HCT116 (cell line): ENCODE results near the gene ALK. TPM values are rescaled to one million over a fixed set of nuclear protein-coding genes. Genes with fewer than 3 reads are reported as not detected.

ENCODE experiments used
- ATAC-seq: fragments of 200-7000 bp; cut with Tn5 transposase; 2 replicates; pipeline ENCODE4 v1.9.1; 2020; ENCODE audit warnings: mild to moderate bottlenecking, moderate library complexity
- BruUV-seq: library from RNA; stranded (reverse); fragments of 400-500 nt; replicated peaks from 2 replicates; lab custom pipeline; 2021; lab: Mats Ljungman, UMichigan
- CTCF ChIA-PET: fragments of 300-600 bp; sonication (Branson Sonifier 250); formaldehyde crosslinking; loops from one replicate; lab custom pipeline; 2021; ENCODE audit warnings: antibody characterized with exemption; lab: Charles Lee
- POLR2A ChIA-PET: fragments of 300-600, 350-600 bp; sonication (Branson Sonifier 250); formaldehyde crosslinking; loops from one replicate; lab custom pipeline; 2021; ENCODE audit warnings: antibody characterized with exemption; lab: Charles Lee
- RAD21 ChIA-PET, 2 experiments: fragments of 300-600 bp; sonication (Branson Sonifier 250); formaldehyde crosslinking; loops; one replicate each; lab custom pipeline; 2023; ENCODE audit warnings: low total read pairs in 2 of 2; ENCODE audit not compliant: uncharacterized antibody in 2 of 2, unreplicated experiment in 2 of 2, low non-redundant PET in 1 of 2; lab: Charles Lee
- DNase-seq: peaks from one replicate; pipeline ENCODE4 v3.0.0-alpha.2; 2010; ENCODE audit warnings: low read depth, low spot score
- H2AFZ ChIP-seq: fragments of 200-600 bp; shearing (Covaris generic), sonication (generic); 2 replicates; pipeline ENCODE4 v1.6.1; 2017; ENCODE audit warnings: low read depth, mixed run types, mixed read lengths, antibody characterized with exemption, low read length; ENCODE audit not compliant: poor library complexity, severe bottlenecking
- H3K27ac ChIP-seq: 2 replicates; pipeline ENCODE4 v1.5.1; 2012; ENCODE audit warnings: low read depth, low read length
- H3K27me3 ChIP-seq: fragments of 200-600 bp; sonication (generic); 2 replicates; pipeline ENCODE4 v1.6.1; 2016; ENCODE audit warnings: mixed run types, low read length, mixed read lengths; ENCODE audit not compliant: insufficient read depth
- H3K36me3 ChIP-seq, 2 experiments: fragments of 200-500 bp in 1 of 2; fragments of 200-600 bp in 1 of 2; sonication (Bioruptor generic) in 1 of 2; sonication (generic) in 1 of 2; 2 replicates each; pipeline versions ENCODE4 v1.5.1 to v1.6.1; 2014 to 2016; ENCODE audit warnings: low read length in 2 of 2, inconsistent platforms in 1 of 2, mixed read lengths in 1 of 2, mixed run types in 1 of 2; ENCODE audit not compliant: insufficient read depth in 2 of 2, control insufficient read depth in 1 of 2
- H3K4me1 ChIP-seq, 2 experiments: fragments of 200-600 bp in 1 of 2; sonication (generic) in 1 of 2; 2 replicates each; pipeline versions ENCODE4 v1.5.1 to v1.6.1; 2012 to 2017; ENCODE audit warnings: low read length in 2 of 2, inconsistent platforms in 1 of 2, mild to moderate bottlenecking in 1 of 2, mixed read lengths in 1 of 2, mixed run types in 1 of 2, moderate library complexity in 1 of 2; ENCODE audit not compliant: insufficient read depth in 2 of 2, control insufficient read depth in 1 of 2
- H3K4me2 ChIP-seq: fragments of 200-600 bp; sonication (generic); 2 replicates; pipeline ENCODE4 v1.6.1; 2017; ENCODE audit warnings: mixed run types, low read length, mixed read lengths
- H3K4me3 ChIP-seq, 2 experiments: fragments of 200-600 bp in 1 of 2; sonication (generic) in 1 of 2; replicated peaks in 1 of 2; 2 replicates each; pipeline ENCODE4 v1.5.1; 2011 to 2016; ENCODE audit warnings: low read length in 2 of 2, control low read depth in 1 of 2, low read depth in 1 of 2, mild to moderate bottlenecking in 1 of 2, mixed read lengths in 1 of 2, mixed run types in 1 of 2
- H3K79me2 ChIP-seq: fragments of 200-600 bp; sonication (generic); 2 replicates; pipeline ENCODE4 v1.6.1; 2017; ENCODE audit warnings: mild to moderate bottlenecking, mixed run types, low read length, moderate library complexity, mixed read lengths; ENCODE audit not compliant: insufficient read depth
- H3K9ac ChIP-seq: fragments of 200-600 bp; sonication (generic); 2 replicates; pipeline ENCODE4 v1.6.1; 2016; ENCODE audit warnings: low read length, mixed read lengths
- H3K9me2 ChIP-seq: fragments of 200-600 bp; sonication (generic), shearing (Covaris generic); 2 replicates; pipeline ENCODE4 v1.6.1; 2017; ENCODE audit warnings: mixed run types, mild to moderate bottlenecking, moderate library complexity; ENCODE audit not compliant: insufficient read depth
- H3K9me3 ChIP-seq, 2 experiments: fragments of 200-500 bp in 1 of 2; fragments of 200-600 bp in 1 of 2; sonication (Bioruptor generic) in 1 of 2; sonication (generic) in 1 of 2; 2 replicates each; pipeline ENCODE4 v1.6.1; 2014 to 2017; ENCODE audit warnings: low read length in 2 of 2, mixed read lengths in 2 of 2, inconsistent platforms in 1 of 2, low read depth in 1 of 2, mild to moderate bottlenecking in 1 of 2, mixed run types in 1 of 2, moderate library complexity in 1 of 2; ENCODE audit not compliant: control insufficient read depth in 1 of 2, insufficient read depth in 1 of 2
- H4K20me1 ChIP-seq: fragments of 200-600 bp; sonication (generic), shearing (Covaris generic); 2 replicates; pipeline ENCODE4 v1.6.1; 2017; ENCODE audit warnings: mixed run types, mild to moderate bottlenecking, moderate library complexity; ENCODE audit not compliant: insufficient read depth
- ATF3 ChIP-seq: IDR thresholded peaks from 2 replicates; pipeline ENCODE4 v1.6.1; 2012
- CEBPB ChIP-seq: IDR thresholded peaks from 2 replicates; pipeline ENCODE4 v1.6.1; 2012; ENCODE audit warnings: low read depth
- CTCF ChIP-seq, 3 experiments: fragments of 200-600 bp in 1 of 3; sonication (generic) in 1 of 3; IDR thresholded peaks in 2 of 3; conservative IDR thresholded peaks in 1 of 3; 2 replicates each; pipeline ENCODE4 v1.5.1; 2012 to 2017; ENCODE audit warnings: low read depth in 2 of 3, low read length in 2 of 3, antibody characterized with exemption in 1 of 3, borderline replicate concordance in 1 of 3, control low read depth in 1 of 3, mild to moderate bottlenecking in 1 of 3, mixed read lengths in 1 of 3, mixed run types in 1 of 3, moderate library complexity in 1 of 3; ENCODE audit not compliant: insufficient read depth in 1 of 3
- EGR1 ChIP-seq: IDR thresholded peaks from 2 replicates; pipeline ENCODE4 v1.6.1; 2012; ENCODE audit warnings: low read depth
- ELF1 ChIP-seq: IDR thresholded peaks from 2 replicates; pipeline ENCODE4 v1.6.1; 2012; ENCODE audit warnings: low read depth, borderline replicate concordance
- EZH2 ChIP-seq: fragments of 200-600 bp; sonication (generic); IDR thresholded peaks from 2 replicates; pipeline ENCODE4 v1.6.1; 2017; ENCODE audit warnings: antibody characterized with exemption, mixed run types
- JUND ChIP-seq: IDR thresholded peaks from 2 replicates; pipeline ENCODE4 v1.6.1; 2012
- MAX ChIP-seq: IDR thresholded peaks from 2 replicates; pipeline ENCODE4 v1.6.1; 2012
- POLR2A ChIP-seq: IDR thresholded peaks from 2 replicates; pipeline ENCODE4 v1.7.0; 2011; ENCODE audit warnings: borderline replicate concordance; ENCODE audit not compliant: insufficient read depth, insufficient read length; ENCODE audit errors: extremely low read depth
- RAD21 ChIP-seq: IDR thresholded peaks from 2 replicates; pipeline ENCODE4 v1.6.1; 2012; ENCODE audit warnings: low read depth, mild to moderate bottlenecking
- SIN3A ChIP-seq: IDR thresholded peaks from 2 replicates; pipeline ENCODE4 v1.6.1; 2012; ENCODE audit warnings: low read depth
- SP1 ChIP-seq: IDR thresholded peaks from 2 replicates; pipeline ENCODE4 v1.6.1; 2012; ENCODE audit warnings: low read depth
- TCF7L2 ChIP-seq: IDR thresholded peaks from 2 replicates; pipeline ENCODE4 v1.7.0; 2011; ENCODE audit warnings: borderline replicate concordance, inconsistent platforms; ENCODE audit not compliant: insufficient read depth, insufficient read length; ENCODE audit errors: extremely low read depth
- YY1 ChIP-seq: IDR thresholded peaks from 2 replicates; pipeline ENCODE4 v1.6.1; 2011; ENCODE audit warnings: low read length, low read depth, moderate library complexity, mild to moderate bottlenecking; ENCODE audit not compliant: insufficient replicate concordance; ENCODE audit errors: extremely low read depth
- ZFX ChIP-seq: fragments of 450-650 bp; IDR thresholded peaks from 2 replicates; pipeline ENCODE4 v1.6.1; 2017
- ZNF274 ChIP-seq: fragments of 200-500 bp; sonication (Bioruptor generic); IDR thresholded peaks from 2 replicates; pipeline ENCODE4 v1.6.1; 2014; ENCODE audit warnings: mild to moderate bottlenecking, low read depth, low read length, inconsistent platforms
- intact Hi-C: fragments of 100-400 bp; cut with micrococcal nuclease; formaldehyde crosslinking; loops from 2 replicates; pipeline ENCODE4 v1.10.0; 2022
- total RNA-seq: library from RNA; stranded (reverse); gene quantifications from one replicate; pipeline ENCODE4 v1.2.1, GENCODE V29; 2021; ENCODE audit not compliant: unreplicated experiment

Gene ALK
- total RNA-seq, 1 experiment from 2014 or later, result not detected

- no peak for TF ChIP-seq EZH2
- TF ChIP-seq YY1, result no peak
- no peak for TF ChIP-seq POLR2A
- TF ChIP-seq ELF1, result no peak
- TF ChIP-seq SP1, result no peak
- no peak for TF ChIP-seq CEBPB
- TF ChIP-seq EGR1, result no peak
- no peak for TF ChIP-seq ZNF274
- no peak for TF ChIP-seq RAD21
- no peak for TF ChIP-seq SIN3A
- no peak for TF ChIP-seq MAX
- TF ChIP-seq ATF3, result no peak
- no peak for TF ChIP-seq JUND
- no peak for TF ChIP-seq TCF7L2
- no peak for TF ChIP-seq ZFX
- no peak for TF ChIP-seq CTCF (IDR thresholded peaks at IDR 0.05 in 2 of 3, conservative IDR thresholded peaks at IDR 0.05 in 1 of 3; ENCODE audit: borderline replicate concordance in 1 of 3, insufficient read depth in 1 of 3, low read depth in 2 of 3, low read length in 2 of 3)
Observed at GRCh38 chr2:29160184-29160583, 761.2 kb downstream of the ALK start.

More at GRCh38 chr2:29160184-29160583, 761.2 kb downstream of the ALK start:
- no peak for DNase-seq
- ChIA-PET POLR2A (no interaction called here), RAD21 (no interaction called here), CTCF (no interaction called here)
- H3K4me2 ChIP-seq, result no peak overlapping the region
- no peak overlapping the region for H3K4me3 ChIP-seq
- peaks cover 0 to 1% of the 10 kb centered on the region in 2 experiments; a peak in 1 of 4 replicates for H3K4me1 ChIP-seq
- H3K27ac ChIP-seq, result no peak overlapping the region
- BruUV-seq, result no TSS peak
- no peak overlapping the region for H3K9ac ChIP-seq
- no peak for ATAC-seq
- no peaks in the 10 kb centered on the region for H3K36me3 ChIP-seq
- no peaks in the 10 kb centered on the region for H3K9me2 ChIP-seq
- intact Hi-C loops, result no loop called here
- H3K79me2 ChIP-seq, result no peaks in the 10 kb centered on the region
- no peaks in the 10 kb centered on the region for H4K20me1 ChIP-seq
- H2AFZ ChIP-seq, result no peak overlapping the region
- no peaks in the 10 kb centered on the region for H3K9me3 ChIP-seq
- H3K27me3 ChIP-seq, result no peaks in the 10 kb centered on the region
